ENCODE measurements around the gene USP25.

Gene USP25

DNA sequence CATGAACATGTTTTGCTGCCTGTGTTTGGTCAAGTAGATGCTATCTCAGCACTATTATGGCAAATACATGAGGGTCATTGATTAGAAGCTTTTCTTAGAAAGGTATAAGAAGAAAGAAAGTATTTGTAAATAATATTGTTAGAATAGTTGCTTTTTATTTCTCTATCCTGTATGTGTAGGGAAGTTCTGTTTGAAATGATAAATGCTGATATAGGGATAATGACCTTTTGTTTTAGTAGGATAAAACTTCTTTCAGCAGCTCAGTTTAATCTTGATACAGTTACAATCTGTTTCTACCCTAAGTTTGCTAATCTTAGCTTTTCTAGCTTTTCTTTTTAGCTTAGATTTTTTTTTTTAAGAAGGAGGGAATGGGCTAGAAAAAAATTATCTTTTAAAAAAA lies 63.3 kb downstream of the USP25 start:
- TF ChIP-seq, protein P1, sequence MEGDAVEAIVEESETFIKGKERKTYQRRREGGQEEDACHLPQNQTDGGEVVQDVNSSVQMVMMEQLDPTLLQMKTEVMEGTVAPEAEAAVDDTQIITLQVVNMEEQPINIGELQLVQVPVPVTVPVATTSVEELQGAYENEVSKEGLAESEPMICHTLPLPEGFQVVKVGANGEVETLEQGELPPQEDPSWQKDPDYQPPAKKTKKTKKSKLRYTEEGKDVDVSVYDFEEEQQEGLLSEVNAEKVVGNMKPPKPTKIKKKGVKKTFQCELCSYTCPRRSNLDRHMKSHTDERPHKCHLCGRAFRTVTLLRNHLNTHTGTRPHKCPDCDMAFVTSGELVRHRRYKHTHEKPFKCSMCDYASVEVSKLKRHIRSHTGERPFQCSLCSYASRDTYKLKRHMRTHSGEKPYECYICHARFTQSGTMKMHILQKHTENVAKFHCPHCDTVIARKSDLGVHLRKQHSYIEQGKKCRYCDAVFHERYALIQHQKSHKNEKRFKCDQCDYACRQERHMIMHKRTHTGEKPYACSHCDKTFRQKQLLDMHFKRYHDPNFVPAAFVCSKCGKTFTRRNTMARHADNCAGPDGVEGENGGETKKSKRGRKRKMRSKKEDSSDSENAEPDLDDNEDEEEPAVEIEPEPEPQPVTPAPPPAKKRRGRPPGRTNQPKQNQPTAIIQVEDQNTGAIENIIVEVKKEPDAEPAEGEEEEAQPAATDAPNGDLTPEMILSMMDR (conservative IDR thresholded peaks at IDR 0.05; ENCODE audit: low read length): no peak
- DNase-seq (ENCODE audit: low read depth): no peak
- H3K4me3 ChIP-seq (ENCODE audit: low read length): no peak overlapping the region

DNA sequence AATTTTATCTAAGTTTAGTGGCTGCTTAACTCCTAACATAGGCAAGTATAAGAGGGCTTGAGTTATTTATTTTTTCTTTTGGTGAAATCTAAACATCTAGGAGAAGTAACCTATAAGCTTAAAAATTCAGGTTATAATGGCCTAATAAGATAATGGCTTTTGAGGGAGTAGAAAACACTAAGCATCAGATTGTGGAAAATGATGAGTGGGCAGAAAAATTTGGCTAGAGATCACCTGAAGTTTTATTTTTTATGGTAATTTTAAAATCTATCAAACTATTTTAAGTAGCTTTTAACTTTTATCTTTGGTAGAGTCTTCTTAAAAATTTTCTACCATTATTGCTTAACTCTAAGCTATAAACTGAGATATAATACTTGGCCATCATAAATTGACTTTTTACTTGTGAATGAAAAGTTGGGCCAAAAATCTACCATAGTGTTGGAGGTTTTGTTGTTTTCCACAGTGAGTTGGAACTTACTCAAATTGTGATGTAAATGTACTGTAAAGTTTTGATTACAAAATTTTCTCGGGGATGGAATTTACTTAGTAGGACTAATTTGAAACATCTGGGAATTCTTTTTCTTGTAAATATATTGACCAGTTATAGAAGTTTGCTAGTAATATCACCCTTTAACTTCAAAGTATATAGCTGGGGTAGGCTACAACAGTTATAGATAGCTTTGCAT lies 63.9 kb downstream of the USP25 start:
- DNase-seq (ENCODE audit: low read depth): peak; percentile 25
- TF ChIP-seq, protein P1 (conservative IDR thresholded peaks at IDR 0.05; ENCODE audit: low read length): no peak
- no peak overlapping the region for H3K4me3 ChIP-seq (ENCODE audit: low read length)

DNA sequence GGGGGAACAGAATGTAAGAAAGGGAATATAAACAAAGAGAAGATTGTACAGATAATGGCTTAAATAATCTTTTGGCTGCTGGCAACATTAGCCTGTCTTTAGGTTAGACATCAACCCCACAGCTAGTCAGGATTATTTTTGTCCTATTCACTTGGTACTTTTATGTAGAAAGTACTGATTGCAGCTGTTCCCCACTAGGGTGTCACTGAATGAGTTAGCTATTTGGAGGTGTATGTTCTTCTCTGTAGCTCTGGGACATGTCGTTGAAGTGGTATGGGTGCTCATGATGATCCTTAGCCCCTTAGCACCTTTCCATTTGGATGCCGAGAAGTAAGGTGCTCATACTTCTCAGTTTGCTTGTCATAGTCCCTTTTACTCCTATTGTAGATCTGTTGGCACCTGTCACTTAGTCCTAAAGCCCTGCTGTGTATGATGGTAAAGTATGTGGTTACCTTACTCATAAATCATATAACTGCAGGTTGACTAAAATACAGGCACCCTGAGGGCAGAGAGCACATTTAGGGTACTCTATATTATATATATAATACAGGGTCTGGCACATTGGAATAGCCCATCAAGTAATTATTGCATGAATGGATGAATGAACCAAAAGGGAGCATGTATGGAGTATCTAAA lies 64.6 kb downstream of the USP25 start:
- DNase-seq (ENCODE audit: low read depth): no peak
- H3K4me3 ChIP-seq (ENCODE audit: low read length): no peak overlapping the region
- TF ChIP-seq, protein P1 (conservative IDR thresholded peaks at IDR 0.05; ENCODE audit: low read length): no peak

DNA sequence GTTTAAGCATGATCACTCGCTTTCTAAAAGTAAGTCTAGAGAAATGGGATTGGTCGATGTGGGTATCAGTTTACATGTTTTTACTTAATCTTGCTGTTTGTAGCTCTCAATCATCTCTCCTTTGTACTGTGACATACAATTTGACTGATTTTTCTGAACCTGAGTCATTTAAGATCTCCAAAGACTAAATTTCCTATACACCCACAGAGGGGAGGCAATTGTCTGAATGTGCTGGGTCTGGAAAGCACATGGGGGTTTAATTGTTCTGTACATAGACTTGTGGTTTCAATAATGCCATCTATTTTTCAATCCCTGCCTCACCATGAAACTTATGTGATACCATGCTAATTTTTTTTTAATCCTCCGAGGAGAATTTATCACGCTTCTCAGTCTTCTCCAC lies 65.8 kb downstream of the USP25 start:
- no peak overlapping the region for H3K4me3 ChIP-seq (ENCODE audit: low read length)
- TF ChIP-seq, protein P1 (conservative IDR thresholded peaks at IDR 0.05; ENCODE audit: low read length): no peak
- DNase-seq (ENCODE audit: low read depth): no peak

DNA sequence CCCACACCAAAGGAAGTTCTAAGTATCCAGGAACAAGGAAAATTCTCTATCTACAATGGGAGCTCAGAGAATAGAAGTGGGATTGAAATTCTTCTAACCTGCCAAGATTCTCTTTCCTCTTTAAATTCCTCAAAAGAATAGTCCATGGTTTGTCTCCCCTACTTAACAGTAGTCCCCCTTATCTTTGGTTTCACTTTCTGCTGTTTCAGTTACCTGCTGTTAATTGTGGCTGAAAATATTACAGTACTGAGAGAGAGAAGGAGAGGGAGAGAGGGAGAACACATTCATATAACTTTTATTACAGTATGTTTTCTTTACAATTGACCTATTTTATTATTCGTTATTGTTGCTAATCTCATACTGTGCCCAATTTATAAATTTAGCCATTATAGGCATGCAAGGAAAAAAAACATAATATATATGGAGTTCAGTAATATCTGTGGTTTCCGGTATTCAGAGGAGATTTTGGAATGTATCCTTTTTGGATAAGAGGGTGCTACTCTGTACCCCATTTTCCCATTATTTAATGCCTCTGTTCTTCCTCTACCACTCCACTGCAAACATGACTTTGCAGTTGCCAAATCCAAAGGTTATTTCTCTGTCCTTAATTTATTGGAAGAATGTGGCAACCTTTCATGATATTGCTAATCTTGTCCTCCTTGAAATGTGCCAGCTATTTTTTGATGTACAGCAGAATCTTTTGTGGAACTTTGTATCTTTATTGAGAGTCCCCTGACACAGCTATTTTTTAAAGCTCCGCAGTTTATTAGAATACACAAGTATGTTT lies 68.0 kb downstream of the USP25 start:
- DNase-seq (ENCODE audit: low read depth): no peak
- TF ChIP-seq, protein P1 (conservative IDR thresholded peaks at IDR 0.05; ENCODE audit: low read length): no peak
- no peak overlapping the region for H3K4me3 ChIP-seq (ENCODE audit: low read length)

DNA sequence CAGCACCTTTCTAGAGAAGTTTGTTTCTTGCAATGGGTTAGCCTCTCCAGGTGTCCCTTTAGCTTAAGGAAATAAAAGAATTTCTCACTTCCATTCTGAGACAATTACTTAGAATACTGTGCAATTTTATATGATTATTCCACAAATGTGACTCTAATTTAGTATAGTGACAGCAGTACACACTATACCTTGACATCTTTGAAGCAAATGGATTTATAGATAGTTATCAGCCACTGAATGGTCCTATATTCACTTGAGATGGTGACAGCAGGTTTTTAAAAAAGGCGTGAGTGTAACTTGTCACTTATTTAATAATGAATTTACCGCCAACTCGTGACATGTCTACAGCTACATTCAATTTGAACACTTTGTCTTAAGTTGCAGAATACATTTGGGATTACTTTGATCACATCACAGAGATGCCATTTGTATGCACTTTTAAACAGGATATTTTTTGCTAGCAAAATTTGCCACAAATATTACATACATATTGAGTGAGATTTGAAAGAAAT lies 71.6 kb downstream of the USP25 start:
- TF ChIP-seq, protein P1 (conservative IDR thresholded peaks at IDR 0.05; ENCODE audit: low read length): no peak
- DNase-seq (ENCODE audit: low read depth): no peak
- no peak overlapping the region for H3K4me3 ChIP-seq (ENCODE audit: low read length)
